HG03039 (cell line): Measurements from ENCODE around the gene TMEM143.
"Not testable (repeated sequence)": the region's sequence is repeated elsewhere in the genome, so short reads cannot be mapped to it uniquely, and the experiment has no call there.

Experiments used
- ATAC-seq: cut with Tn5 transposase; IDR thresholded peaks from one replicate; pipeline ENCODE4 v1.9.1; 2021; ENCODE audit warnings: mild to moderate bottlenecking, moderate library complexity; ENCODE audit not compliant: unreplicated experiment

Gene TMEM143

DNA sequence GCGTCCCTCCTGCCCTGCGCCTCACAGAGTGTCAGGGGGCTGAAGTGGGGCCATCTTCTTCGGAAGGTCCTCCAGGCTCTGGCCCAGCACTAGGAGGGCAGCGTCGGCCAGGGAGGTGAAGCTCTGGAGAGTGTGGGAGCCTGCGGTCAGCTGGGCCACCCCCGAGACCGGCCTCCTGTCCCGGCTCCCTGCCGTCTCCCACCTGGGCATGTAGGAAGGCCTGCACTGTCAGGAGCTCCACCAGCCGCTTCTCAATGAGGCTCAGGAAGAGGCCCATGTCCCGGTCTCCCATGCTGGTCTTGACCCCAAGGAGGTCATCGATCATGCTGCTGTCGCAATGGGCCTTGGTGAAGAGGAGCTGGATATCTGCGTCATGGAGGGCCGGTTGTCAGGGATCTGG is 65.8 kb downstream of the TMEM143 start:
- ATAC-seq: no peak

DNA sequence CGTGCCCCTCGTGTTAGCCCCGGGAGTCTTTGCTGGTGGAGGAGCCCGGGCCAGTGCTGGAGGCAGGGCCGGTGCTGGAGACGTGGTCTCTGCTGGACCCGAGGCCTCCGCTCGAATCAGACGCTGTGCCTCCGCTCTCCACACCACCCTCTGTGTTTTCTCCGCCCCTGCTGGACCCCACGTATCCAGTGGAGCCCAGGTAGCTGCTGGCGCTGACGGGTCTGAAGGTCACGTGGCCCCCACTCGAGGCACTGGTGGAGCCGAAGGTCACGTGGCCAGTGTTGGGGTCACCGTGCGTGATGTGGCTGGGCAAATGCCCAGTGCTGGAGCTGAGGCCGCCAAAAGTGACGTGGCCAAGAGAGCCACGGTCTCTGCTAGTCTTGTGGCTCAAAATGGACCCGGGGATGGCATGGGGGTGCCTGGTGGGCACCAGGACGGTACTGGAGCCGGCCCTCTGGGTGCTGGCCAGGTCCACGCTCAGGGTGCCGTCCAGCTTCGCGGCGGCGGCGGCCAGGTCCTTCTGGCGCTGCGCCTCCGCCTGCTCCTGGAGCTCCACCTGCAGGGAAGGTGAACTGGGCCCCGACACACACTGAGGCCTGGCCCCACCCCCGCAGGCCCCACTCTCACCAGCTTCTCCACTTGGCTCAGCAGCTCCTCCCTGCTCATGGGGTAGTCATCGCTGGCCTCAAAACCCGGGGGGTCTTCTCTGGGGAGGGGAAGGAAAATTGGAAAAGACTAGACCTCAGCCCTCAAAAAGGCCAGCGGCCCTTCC is 66.6 kb downstream of the TMEM143 start:
- no peak for ATAC-seq

DNA sequence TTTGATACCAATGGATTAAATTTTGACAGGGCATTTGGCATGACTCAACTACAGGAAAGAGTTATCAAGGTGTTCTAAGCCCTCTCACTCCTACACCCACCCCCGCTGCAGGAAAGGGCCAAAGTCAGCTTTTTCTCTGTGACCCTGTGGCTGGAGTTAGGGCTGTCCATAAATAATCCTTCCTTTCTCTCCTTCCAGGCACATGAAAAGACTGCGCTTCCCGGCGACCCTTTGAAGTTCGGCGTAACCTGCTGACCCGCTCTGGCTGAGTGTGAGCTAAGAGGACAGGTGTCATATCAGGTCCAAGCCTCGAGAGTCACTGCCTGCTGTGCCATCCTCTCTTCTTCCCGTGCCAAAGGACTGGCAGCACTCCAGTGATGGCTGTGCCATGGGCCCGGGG is 68.3 kb downstream of the TMEM143 start:
- ATAC-seq: no peak

DNA sequence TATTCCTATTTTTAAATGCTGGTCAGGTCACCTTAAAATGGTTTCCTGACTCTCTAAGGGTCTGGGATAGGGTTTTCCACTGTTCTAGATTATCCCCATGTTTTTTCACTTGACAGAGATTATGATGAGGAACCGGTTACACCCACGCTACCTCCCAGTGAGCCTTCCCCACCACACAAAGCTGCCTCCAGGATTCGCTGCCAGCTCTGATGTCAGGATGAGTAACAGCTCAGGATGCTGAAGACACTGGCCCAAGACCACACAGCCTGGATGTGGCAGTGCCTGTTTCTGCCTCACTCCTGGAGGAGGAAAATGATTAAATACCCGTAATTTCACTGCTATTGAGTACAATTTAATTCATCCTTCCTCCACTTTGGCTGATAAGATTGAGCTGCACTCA is 70.9 kb downstream of the TMEM143 start:
- ATAC-seq: no peak

DNA sequence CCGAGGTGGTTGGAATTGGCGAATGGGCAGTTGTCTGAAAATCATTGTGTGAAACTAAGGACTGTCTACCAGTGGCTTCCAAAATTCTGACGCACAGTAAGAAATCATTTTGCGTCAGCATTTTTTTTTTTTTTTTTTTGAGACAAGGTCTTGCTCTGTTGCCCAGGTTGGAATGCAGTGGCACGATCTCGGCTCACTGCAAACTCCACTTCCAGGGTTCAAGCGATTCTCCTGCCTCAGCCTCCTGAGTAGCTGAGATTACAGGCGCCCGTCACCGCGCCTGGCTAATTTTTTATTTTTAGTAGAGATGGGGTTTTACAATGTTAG is 72.3 kb downstream of the TMEM143 start:
- ATAC-seq: not testable (repeated sequence)

DNA sequence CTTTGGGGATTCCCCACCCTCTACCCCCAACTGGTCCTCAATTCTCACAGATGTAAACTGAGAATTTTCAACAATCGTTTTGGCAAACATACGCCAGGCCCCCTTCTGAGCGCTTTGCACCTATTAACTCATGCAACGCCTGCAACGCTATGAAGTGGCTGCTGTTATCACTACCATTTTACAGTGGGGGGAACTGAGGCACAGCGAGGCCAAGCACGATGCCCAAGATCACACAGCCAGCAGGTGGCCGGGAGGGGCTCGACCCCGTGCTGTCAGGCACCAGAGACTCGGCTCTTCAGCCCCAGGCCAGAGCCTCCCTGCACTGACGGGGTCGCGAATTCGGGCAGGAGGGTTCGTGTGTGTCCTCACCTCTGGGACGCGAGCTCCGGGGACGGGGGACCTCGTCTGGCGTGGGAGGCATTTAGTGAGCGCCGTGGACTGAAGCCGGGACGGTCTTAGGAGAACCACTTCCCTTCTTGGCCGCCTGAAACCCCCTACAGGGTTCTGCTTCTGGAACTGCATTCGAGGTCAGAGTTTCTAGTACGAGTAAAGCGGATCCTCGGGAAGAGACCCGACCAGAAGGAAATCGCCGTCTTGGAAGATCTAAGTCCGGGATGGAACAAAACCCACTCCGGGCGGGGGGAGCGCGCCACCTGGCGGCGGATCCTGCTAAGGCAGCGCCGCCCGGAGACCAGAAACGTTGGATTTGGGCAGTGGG is 72.8 kb downstream of the TMEM143 start:
- no peak for ATAC-seq

DNA sequence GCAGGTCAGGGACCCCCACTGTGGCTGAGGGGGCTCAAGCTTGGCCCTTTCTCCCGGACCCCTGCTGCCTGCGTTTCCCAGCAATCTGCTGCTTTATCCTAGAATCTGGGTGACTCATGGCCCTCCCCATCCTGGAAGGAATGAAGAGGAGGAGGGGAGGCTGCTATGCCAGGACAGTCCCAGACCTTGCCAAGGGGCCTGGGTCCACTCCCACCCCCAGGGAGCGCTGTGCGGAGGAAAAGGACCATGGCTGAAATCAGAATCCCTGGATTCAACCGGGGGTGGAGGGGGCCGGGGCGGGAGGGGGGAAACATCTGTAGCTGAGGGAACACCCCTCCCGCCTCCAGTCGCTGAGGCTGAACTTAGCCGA is 73.4 kb downstream of the TMEM143 start:
- ATAC-seq: no peak

DNA sequence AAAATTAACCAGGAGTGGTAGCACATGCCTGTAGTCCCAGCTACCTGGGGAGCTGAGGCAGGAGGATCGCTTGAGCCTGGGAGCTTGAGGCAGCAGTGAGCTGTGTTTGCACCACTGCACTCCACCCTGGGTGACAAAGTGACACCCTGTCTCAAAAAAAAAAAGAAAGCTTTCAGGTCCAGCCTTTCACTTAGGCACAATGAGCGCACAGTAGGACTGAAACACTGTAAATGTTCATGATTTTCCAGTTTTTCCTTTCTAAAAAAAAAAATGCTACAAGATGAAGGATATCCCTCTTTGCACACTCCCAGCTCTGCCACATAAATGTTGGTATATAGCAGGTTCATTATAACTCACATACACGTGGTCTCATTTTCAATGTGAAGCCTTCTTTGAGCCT is 76.0 kb downstream of the TMEM143 start:
- no peak for ATAC-seq

DNA sequence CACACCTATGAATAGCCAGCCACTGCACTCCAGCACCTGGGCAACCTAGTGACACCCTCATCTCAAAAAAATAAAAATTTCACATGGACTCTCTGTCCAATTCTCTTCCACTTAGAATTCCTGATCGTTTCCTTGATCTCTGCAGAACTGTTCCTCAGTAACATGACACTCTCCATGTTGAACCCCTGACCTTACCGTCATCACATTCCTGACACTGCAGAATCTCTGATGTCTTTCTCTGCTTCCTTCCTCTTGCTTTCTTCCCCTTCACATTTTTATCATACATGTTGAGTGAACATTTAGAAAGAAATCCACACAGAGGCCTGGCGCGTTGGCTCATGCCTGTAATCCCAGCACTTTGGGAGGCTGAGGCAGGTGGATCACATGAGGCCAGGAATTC is 78.8 kb downstream of the TMEM143 start:
- no peak for ATAC-seq

DNA sequence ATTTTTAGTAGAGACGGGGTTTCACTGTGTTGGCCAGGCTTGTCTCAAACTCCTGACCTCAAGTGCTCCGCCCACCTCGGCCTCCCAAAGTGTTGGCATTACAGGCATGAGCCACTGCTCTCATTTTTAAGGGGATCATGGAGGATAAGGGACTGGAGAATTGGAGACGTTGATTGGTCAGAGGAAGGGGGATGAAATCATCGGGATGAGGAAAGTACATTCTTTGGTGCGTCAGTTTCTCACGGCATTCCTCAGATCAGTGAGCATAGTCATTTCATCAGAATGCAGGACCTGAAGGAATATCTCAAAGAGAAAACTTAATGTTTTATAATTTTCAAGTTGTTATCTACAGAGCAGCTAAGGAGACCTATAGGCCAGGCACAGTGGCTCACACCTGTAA is 79.8 kb downstream of the TMEM143 start:
- ATAC-seq: no peak
